H9 (cell line): Measurements from ENCODE around the gene U2AF1L4. TPM values are rescaled to one million over a fixed set of nuclear protein-coding genes. Genes with fewer than 3 reads are reported as not detected.

Source experiments
- DNase-seq: peaks from one replicate; pipeline ENCODE4 v3.0.0-alpha.2; 2017
- H2AFZ ChIP-seq: one replicate; pipeline ENCODE4 v1.6.1; 2013; ENCODE audit warnings: mild to moderate bottlenecking, low read length, control low read depth, moderate library complexity
- H2AK5ac ChIP-seq: 2 replicates; pipeline ENCODE4 v1.6.1; 2013; ENCODE audit warnings: low read length, control low read depth, mixed read lengths; ENCODE audit not compliant: insufficient read length
- H2BK120ac ChIP-seq: one replicate; pipeline ENCODE4 v1.6.1; 2013; ENCODE audit warnings: low read depth, mild to moderate bottlenecking, low read length, control low read depth, inconsistent platforms; ENCODE audit not compliant: poor library complexity, severe bottlenecking
- H2BK12ac ChIP-seq: 2 replicates; pipeline ENCODE4 v1.6.1; 2013; ENCODE audit warnings: low read length, control low read depth, mixed read lengths, low read depth; ENCODE audit not compliant: insufficient read length
- H2BK15ac ChIP-seq: 2 replicates; pipeline ENCODE4 v1.6.1; 2013; ENCODE audit warnings: low read depth, low read length, control low read depth
- H2BK20ac ChIP-seq: one replicate; pipeline ENCODE4 v1.6.1; 2013; ENCODE audit warnings: low read depth, mild to moderate bottlenecking, low read length, control low read depth, inconsistent platforms; ENCODE audit not compliant: poor library complexity, severe bottlenecking
- H2BK5ac ChIP-seq: 2 replicates; pipeline ENCODE4 v1.6.1; 2013; ENCODE audit warnings: low read length, control low read depth, mixed read lengths; ENCODE audit not compliant: insufficient read length
- H3K14ac ChIP-seq: 2 replicates; pipeline ENCODE4 v1.6.1; 2013; ENCODE audit warnings: low read length, control low read depth; ENCODE audit not compliant: insufficient read depth
- H3K18ac ChIP-seq: 2 replicates; pipeline ENCODE4 v1.6.1; 2013; ENCODE audit warnings: low read depth, mild to moderate bottlenecking, mixed read lengths, low read length, control low read depth; ENCODE audit not compliant: insufficient read length
- H3K23ac ChIP-seq: 2 replicates; pipeline ENCODE4 v1.6.1; 2013; ENCODE audit warnings: low read length, control low read depth, mixed read lengths, low read depth; ENCODE audit not compliant: insufficient read length
- H3K23me2 ChIP-seq: 2 replicates; pipeline ENCODE4 v1.6.1; 2013; ENCODE audit warnings: low read depth, mild to moderate bottlenecking, mixed read lengths, low read length, control low read depth; ENCODE audit not compliant: insufficient read length, poor library complexity, severe bottlenecking
- H3K27ac ChIP-seq: 2 replicates; pipeline ENCODE4 v1.5.1; 2013; ENCODE audit warnings: low read length, control low read depth, mixed read lengths, low read depth; ENCODE audit not compliant: insufficient read length
- H3K27me3 ChIP-seq: 2 replicates; pipeline ENCODE4 v1.6.1; 2013; ENCODE audit warnings: low read length, control low read depth, inconsistent platforms; ENCODE audit not compliant: insufficient read depth
- H3K4ac ChIP-seq: 2 replicates; pipeline ENCODE4 v1.6.1; 2013; ENCODE audit warnings: low read depth, mild to moderate bottlenecking, control low read depth, inconsistent platforms, low read length, moderate library complexity
- H3K4me1 ChIP-seq: 2 replicates; pipeline ENCODE4 v1.6.1; 2013; ENCODE audit warnings: low read length, control low read depth, inconsistent platforms; ENCODE audit not compliant: insufficient read depth
- H3K4me2 ChIP-seq: 2 replicates; pipeline ENCODE4 v1.6.1; 2013; ENCODE audit warnings: low read length, control low read depth, mixed read lengths; ENCODE audit not compliant: insufficient read length, insufficient read depth
- H3K56ac ChIP-seq: 2 replicates; pipeline ENCODE4 v1.6.1; 2013; ENCODE audit warnings: low read depth, mild to moderate bottlenecking, mixed read lengths, low read length, control low read depth; ENCODE audit not compliant: insufficient read length
- H3K79me1 ChIP-seq: 2 replicates; pipeline ENCODE4 v1.6.1; 2013; ENCODE audit warnings: low read depth, mild to moderate bottlenecking, moderate library complexity, low read length, control low read depth, inconsistent platforms; ENCODE audit not compliant: insufficient read depth, poor library complexity, severe bottlenecking
- H3K79me2 ChIP-seq: 2 replicates; pipeline ENCODE4 v1.6.1; 2013; ENCODE audit warnings: low read length, control low read depth, inconsistent platforms; ENCODE audit not compliant: insufficient read depth
- H3K9ac ChIP-seq: 2 replicates; pipeline ENCODE4 v1.6.1; 2013; ENCODE audit warnings: low read length, control low read depth, mixed read lengths; ENCODE audit not compliant: insufficient read length; ENCODE audit errors: extremely low read depth
- H3K9me3 ChIP-seq: one replicate; pipeline ENCODE4 v1.6.1; 2013; ENCODE audit warnings: low read depth, low read length, inconsistent platforms; ENCODE audit not compliant: control insufficient read depth
- H3T11ph ChIP-seq: one replicate; pipeline ENCODE4 v1.6.1; 2013; ENCODE audit warnings: mild to moderate bottlenecking, low read length, control low read depth, inconsistent platforms
- H4K20me1 ChIP-seq: one replicate; pipeline ENCODE4 v1.6.1; 2013; ENCODE audit not compliant: control insufficient read depth, insufficient read length, insufficient read depth
- H4K5ac ChIP-seq: 2 replicates; pipeline ENCODE4 v1.6.1; 2013; ENCODE audit warnings: low read depth, mild to moderate bottlenecking, mixed read lengths, low read length, control low read depth; ENCODE audit not compliant: insufficient read length
- H4K8ac ChIP-seq: replicated peaks from 2 replicates; pipeline ENCODE4 v1.6.1; 2013; ENCODE audit warnings: low read length, control low read depth, mixed read lengths, low read depth; ENCODE audit not compliant: insufficient read length
- H4K91ac ChIP-seq: 2 replicates; pipeline ENCODE4 v1.6.1; 2013; ENCODE audit warnings: low read depth, mild to moderate bottlenecking, moderate library complexity, mixed read lengths, low read length, control low read depth; ENCODE audit not compliant: insufficient read length
- H3K27ac Mint-ChIP-seq, 3 experiments: 2 replicates in 2 of 3; 3 replicates in 1 of 3; pipeline ENCODE4 v1.8.0; 2020 to 2021; ENCODE audit warnings: mixed read lengths in 3 of 3, mild to moderate bottlenecking in 1 of 3, moderate library complexity in 1 of 3
- H3K27me3 Mint-ChIP-seq: 2 replicates; pipeline ENCODE4 v1.8.0; 2021; ENCODE audit warnings: low read depth, mild to moderate bottlenecking, moderate library complexity, mixed read lengths
- H3K36me3 Mint-ChIP-seq, 3 experiments: 2 replicates in 2 of 3; 3 replicates in 1 of 3; pipeline ENCODE4 v1.8.0; 2020 to 2021; ENCODE audit warnings: low read depth in 3 of 3, mixed read lengths in 3 of 3; ENCODE audit not compliant: insufficient read depth in 1 of 3
- H3K4me1 Mint-ChIP-seq, 2 experiments: 2 replicates each; pipeline ENCODE4 v1.8.0; 2020; ENCODE audit warnings: mixed read lengths in 2 of 2
- H3K4me3 Mint-ChIP-seq, 2 experiments: 2 replicates in 1 of 2; 3 replicates in 1 of 2; pipeline ENCODE4 v1.8.0; 2020 to 2021; ENCODE audit warnings: mild to moderate bottlenecking in 2 of 2, mixed read lengths in 2 of 2, moderate library complexity in 1 of 2
- H3K9me3 Mint-ChIP-seq, 2 experiments: 2 replicates in 1 of 2; 3 replicates in 1 of 2; pipeline ENCODE4 v1.8.0; 2020; ENCODE audit warnings: mild to moderate bottlenecking in 2 of 2, mixed read lengths in 2 of 2, moderate library complexity in 1 of 2
- WGBS: extraction: QIAGEN DNeasy Blood & Tissue Kit; methylation state at CpG from one replicate; pipeline ENCODE4 v1.1.7; 2013; ENCODE audit warnings: missing lambda C conversion rate, low lambda C conversion rate, mixed read lengths; ENCODE audit not compliant: insufficient read length; ENCODE audit errors: extremely low coverage; 5-methylcytosine and 5-hydroxymethylcytosine counted together
- total RNA-seq: library from RNA; stranded (reverse); gene quantifications from 2 replicates; pipeline ENCODE4 v1.2.1, GENCODE V29; 2021
- TF ChIP-seq, protein P1 (sequence below): fragments of 200-600 bp; sonication (generic); conservative IDR thresholded peaks from 3 replicates; pipeline ENCODE4 v1.8.0; 2021; ENCODE audit warnings: antibody characterized with exemption, mild to moderate bottlenecking

U2AF1L4 gene
- total RNA-seq, 1 experiment from 2014 or later, result 16.8 TPM

DNA sequence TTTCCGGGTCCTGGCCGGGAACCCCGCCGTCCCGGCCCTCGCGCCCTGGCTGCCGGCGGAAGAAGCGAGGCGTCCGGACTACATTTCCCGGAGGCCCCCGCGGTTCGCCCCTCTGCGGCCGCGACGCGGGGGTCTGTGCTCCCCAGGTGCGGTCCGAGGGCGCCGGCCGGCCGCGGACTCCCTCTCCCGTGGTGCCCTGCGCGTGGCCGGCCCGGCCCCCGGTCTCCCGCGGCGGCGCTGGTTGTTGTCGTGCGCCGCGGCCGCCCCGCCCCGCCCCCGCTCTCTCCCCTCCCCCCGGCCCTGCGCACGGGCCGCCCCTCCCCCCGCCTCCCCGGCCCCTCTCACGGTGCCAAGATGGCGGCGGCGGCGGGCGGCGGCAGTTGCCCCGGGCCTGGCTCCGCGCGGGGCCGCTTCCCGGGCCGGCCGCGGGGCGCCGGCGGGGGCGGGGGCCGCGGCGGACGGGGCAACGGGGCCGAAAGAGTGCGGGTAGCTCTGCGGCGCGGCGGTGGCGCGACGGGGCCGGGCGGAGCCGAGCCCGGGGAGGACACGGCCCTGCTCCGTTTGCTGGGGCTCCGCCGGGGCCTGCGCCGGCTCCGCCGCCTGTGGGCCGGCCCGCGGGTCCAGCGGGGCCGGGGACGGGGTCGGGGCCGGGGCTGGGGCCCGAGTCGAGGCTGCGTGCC lies 27.4 kb downstream of the U2AF1L4 start, which contains the start of gene KMT2B:
TSS of gene KMT2B (plus strand) at position 339 of the 680 bp plus-strand sequence. CDS start at position 355, 16 bp downstream.
- Histone ChIP-seq H3K23ac (no peak within 1 kb of the TSS), H2AFZ (no peak within 1 kb of the TSS), H3K4ac (no peak within 1 kb of the TSS), H3K4me2 (peak within 1 kb of the TSS; percentile 89), H2AK5ac (no peak within 1 kb of the TSS), H4K20me1 (peaks cover 6% of the 10 kb centered on the region), H2BK20ac (no peak within 1 kb of the TSS), H4K91ac (no peak within 1 kb of the TSS), H3K27me3 (no peaks in the 10 kb centered on the region), H3K56ac (no peak within 1 kb of the TSS), H2BK5ac (no peak within 1 kb of the TSS), H3T11ph (no peak within 1 kb of the TSS), H3K79me2 (peaks cover 11% of the 10 kb centered on the region; the same call in 1 of the 2 replicates), H3K18ac (peak within 1 kb of the TSS; percentile 33), H3K14ac (0 out of 2 replicates have a peak within 1 kb of the TSS, but pooled peaks have one; percentile 34), H2BK12ac (no peak within 1 kb of the TSS), H2BK120ac (no peak within 1 kb of the TSS), H4K8ac (no peak within 1 kb of the TSS), H4K5ac (no peak within 1 kb of the TSS), H3K9ac (peak within 1 kb of the TSS; percentile 75), H3K27ac (no peak within 1 kb of the TSS), H2BK15ac (no peak within 1 kb of the TSS), H3K79me1 (no peaks in the 10 kb centered on the region), H3K4me1 (peaks cover 7% of the 10 kb centered on the region; the same call in 1 of the 2 replicates), H3K23me2 (peaks cover 18% of the 10 kb centered on the region), H3K9me3 (no peaks in the 10 kb centered on the region)
- Mint-ChIP-seq H3K27me3 (no peaks in the 10 kb centered on the region), H3K4me3 (peak within 1 kb of the TSS; percentile 87 to 92), H3K27ac (peak within 1 kb of the TSS; percentile 91 to 99 (median 95)), H3K36me3 (peaks cover 18 to 34% (median 25%) of the 10 kb centered on the region in 3 experiments; a peak in 6 of 7 replicates), H3K4me1 (peaks cover 41 to 42% of the 10 kb centered on the region in 2 experiments), H3K9me3 (no peaks in the 10 kb centered on the region; a peak in 1 of 5 replicates)
- DNase-seq, result peak; percentile 98
- TF ChIP-seq, protein P1, sequence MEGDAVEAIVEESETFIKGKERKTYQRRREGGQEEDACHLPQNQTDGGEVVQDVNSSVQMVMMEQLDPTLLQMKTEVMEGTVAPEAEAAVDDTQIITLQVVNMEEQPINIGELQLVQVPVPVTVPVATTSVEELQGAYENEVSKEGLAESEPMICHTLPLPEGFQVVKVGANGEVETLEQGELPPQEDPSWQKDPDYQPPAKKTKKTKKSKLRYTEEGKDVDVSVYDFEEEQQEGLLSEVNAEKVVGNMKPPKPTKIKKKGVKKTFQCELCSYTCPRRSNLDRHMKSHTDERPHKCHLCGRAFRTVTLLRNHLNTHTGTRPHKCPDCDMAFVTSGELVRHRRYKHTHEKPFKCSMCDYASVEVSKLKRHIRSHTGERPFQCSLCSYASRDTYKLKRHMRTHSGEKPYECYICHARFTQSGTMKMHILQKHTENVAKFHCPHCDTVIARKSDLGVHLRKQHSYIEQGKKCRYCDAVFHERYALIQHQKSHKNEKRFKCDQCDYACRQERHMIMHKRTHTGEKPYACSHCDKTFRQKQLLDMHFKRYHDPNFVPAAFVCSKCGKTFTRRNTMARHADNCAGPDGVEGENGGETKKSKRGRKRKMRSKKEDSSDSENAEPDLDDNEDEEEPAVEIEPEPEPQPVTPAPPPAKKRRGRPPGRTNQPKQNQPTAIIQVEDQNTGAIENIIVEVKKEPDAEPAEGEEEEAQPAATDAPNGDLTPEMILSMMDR, result no peak
- no CpG with 5 or more reads among the region's 109 CpGs for WGBS
